ENCODE results near the gene CHST3.

GRCh38 chr10:72000073-72001032 lies 36.2 kb downstream of the CHST3 start:
- TF ChIP-seq RAD21 (IDR thresholded peaks at IDR 0.05; ENCODE audit: low read depth) (no peak), TCF12 (IDR thresholded peaks at IDR 0.05; ENCODE audit: low read depth) (no peak), EP300 (IDR thresholded peaks at IDR 0.05; ENCODE audit: borderline replicate concordance) (no peak), CEBPB (IDR thresholded peaks at IDR 0.05) (no peak), CREB1 (IDR thresholded peaks at IDR 0.05; ENCODE audit: low read depth) (no peak), ZBTB7A (IDR thresholded peaks at IDR 0.05; ENCODE audit: low read depth) (no peak), FOXM1 (IDR thresholded peaks at IDR 0.05; ENCODE audit: borderline replicate concordance, low read depth) (no peak), MAX (IDR thresholded peaks at IDR 0.05) (no peak), REST (IDR thresholded peaks at IDR 0.05; ENCODE audit: low read depth) (no peak)
